ENCODE data around the gene PRRG1.

DNA sequence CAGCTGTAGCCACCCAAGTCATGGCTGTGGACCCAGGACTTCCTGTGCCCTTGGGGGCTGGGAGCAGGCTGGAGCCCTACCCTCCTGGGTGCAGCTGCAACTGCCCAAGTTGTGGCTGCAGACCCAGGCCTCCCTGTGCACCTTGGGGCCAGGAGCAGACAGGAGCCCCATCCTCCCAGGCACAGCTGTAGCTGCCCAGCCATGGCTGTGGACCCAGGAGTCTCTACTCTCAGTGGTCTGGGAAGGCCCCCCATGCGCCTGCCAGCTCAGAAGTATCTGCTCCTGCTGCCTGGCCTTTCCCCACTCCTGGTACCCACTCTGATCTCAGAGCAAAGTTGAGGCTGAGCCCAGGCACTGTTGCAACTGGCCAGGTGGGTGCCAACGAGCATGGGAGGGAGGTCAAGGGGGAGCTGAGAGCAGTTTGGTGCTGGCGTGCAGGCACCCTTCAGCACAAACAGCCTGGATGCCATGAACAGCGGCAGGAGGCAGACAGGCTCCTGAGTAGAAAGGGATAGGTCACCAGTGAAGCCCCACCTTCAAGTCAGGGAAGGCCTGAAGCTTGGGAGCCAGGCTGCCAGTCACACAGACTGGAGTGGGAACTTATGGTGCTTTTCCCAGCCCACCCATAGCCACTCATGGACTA lies 21.5 kb downstream of the PRRG1 start:
- TF ChIP-seq FOXM1 (IDR thresholded peaks at IDR 0.05; ENCODE audit: borderline replicate concordance, low read depth), result no peak
- TF ChIP-seq, protein P1, sequence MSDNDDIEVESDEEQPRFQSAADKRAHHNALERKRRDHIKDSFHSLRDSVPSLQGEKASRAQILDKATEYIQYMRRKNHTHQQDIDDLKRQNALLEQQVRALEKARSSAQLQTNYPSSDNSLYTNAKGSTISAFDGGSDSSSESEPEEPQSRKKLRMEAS (IDR thresholded peaks at IDR 0.05), result no peak
- TF ChIP-seq YY1 (IDR thresholded peaks at IDR 0.05; ENCODE audit: low read depth), result no peak
